Renal cortical epithelial cell (primary cell): ENCODE measurements around the gene PRKX. TPM values are rescaled to one million over a fixed set of nuclear protein-coding genes. Genes with fewer than 3 reads are reported as not detected.
"Not testable (repeated sequence)": the region's sequence is repeated elsewhere in the genome, so short reads cannot be mapped to it uniquely, and the experiment has no call there.

ENCODE experiments used
- DNase-seq: peaks from one replicate; pipeline ENCODE4 v3.0.0-alpha.2; 2011; ENCODE audit warnings: low read depth
- total RNA-seq: library from RNA; depleted of rRNA; stranded (reverse); fragments of >200 nt; gene quantifications from 2 replicates; pipeline ENCODE4 v1.2.3, GENCODE V29; 2014

The PRKX gene
- total RNA-seq, 1 donor from 2014 or later: 57.5 TPM

GRCh38 chrX:3577551-3577950, 135.9 kb downstream of the PRKX start:
- no peak for DNase-seq

DNA sequence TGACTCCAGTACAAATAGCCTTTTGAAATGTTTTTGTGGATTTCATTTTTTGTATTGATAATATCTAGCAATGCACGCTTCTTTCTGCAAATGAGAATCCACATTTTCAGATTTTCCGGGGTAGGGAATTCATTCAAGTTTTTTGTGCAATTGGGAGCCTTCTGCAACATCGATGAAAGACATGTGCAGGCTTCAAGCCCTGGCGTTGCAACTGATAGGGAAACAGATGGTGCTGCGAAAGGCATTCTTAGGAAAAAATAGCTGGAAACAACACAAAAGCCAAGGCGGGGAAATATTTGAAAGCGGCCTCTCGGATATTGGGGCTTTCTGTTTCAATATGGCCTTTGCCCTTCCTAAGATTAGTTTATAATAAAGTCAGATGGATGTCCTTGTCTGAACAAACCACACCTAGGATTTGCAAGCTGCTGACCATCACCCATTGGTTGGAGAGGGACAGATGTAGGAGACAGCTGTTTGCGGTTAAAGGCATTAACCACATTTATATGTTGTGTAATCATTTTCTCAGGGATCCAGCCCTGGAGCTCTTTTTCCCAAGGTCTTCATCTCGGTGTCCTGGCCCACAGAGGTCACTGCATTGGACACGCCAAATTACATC, 136.5 kb downstream of the PRKX start:
- no peak for DNase-seq

GRCh38 chrX:3567686-3568085, 145.8 kb downstream of the PRKX start:
- DNase-seq: no peak

DNA sequence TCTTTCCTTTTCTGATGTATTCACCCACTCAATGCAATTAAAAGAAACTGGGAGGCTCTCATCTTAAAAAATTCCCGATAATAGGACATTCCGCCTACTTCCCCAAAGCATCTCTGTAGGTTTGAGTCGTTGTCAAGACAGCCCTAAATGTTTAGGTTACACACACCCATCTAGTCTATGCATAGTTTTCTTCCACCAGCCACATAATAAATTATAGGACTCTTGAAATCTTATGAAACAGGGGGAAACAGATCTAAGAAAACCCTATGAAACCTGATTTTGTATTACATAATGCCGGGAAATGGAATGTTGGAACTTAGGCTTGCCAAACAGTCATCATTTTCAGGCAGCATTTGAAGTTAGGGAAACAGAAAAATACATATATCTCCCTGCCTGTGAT, 150.0 kb downstream of the PRKX start:
- no peak for DNase-seq

GRCh38 chrX:3560010-3560409, 153.4 kb downstream of the PRKX start:
- not testable (repeated sequence) for DNase-seq
